Keratinocyte (primary cell): ENCODE results near the gene IGFALS. TPM values are rescaled to one million over a fixed set of nuclear protein-coding genes. Genes with fewer than 3 reads are reported as not detected.

Experiments
- DNase-seq: peaks from one replicate; pipeline ENCODE4 v3.0.0-alpha.2; 2011; ENCODE audit warnings: low read depth, missing footprints, low spot score
- FAIRE-seq: peaks from 2 replicates; lab custom pipeline; 2011; peaks lifted over from hg19 to GRCh38; lab: Jason Lieb, UNC
- H2AFZ ChIP-seq: 2 replicates; pipeline ENCODE4 v1.6.0; 2012; ENCODE audit warnings: low read length, control low read depth, inconsistent platforms; ENCODE audit not compliant: control insufficient read depth
- H3K27ac ChIP-seq: 2 replicates; pipeline ENCODE4 v1.5.1; 2011; ENCODE audit warnings: low read length; ENCODE audit not compliant: control insufficient read depth, insufficient read depth
- H3K27me3 ChIP-seq: 3 replicates; pipeline ENCODE4 v1.6.0; 2011; ENCODE audit warnings: low read length; ENCODE audit not compliant: control insufficient read depth, insufficient read depth; ENCODE audit errors: extremely low read depth
- H3K36me3 ChIP-seq, 2 experiments: 2 replicates in 1 of 2; 3 replicates in 1 of 2; pipeline ENCODE4 v1.5.1; 2011; ENCODE audit warnings: low read length in 2 of 2, mild to moderate bottlenecking in 1 of 2; ENCODE audit not compliant: control insufficient read depth in 2 of 2, insufficient read depth in 2 of 2; ENCODE audit errors: extremely low read depth in 1 of 2
- H3K4me1 ChIP-seq: 3 replicates; pipeline ENCODE4 v1.5.1; 2011; ENCODE audit warnings: low read length; ENCODE audit not compliant: control insufficient read depth, insufficient read depth; ENCODE audit errors: extremely low read depth
- H3K4me2 ChIP-seq: 3 replicates; pipeline ENCODE4 v1.6.0; 2011; ENCODE audit warnings: low read depth, low read length; ENCODE audit not compliant: control insufficient read depth, insufficient read depth; ENCODE audit errors: extremely low read depth
- H3K4me3 ChIP-seq, 3 experiments: fragments of 200-600 bp in 1 of 3; sonication (generic) in 1 of 3; 2 replicates in 2 of 3; 3 replicates in 1 of 3; pipeline ENCODE4 v1.5.1; 2011 to 2016; ENCODE audit warnings: low read length in 3 of 3, mild to moderate bottlenecking in 3 of 3, control low read depth in 2 of 3, inconsistent platforms in 1 of 3, low read depth in 1 of 3, mixed read lengths in 1 of 3, mixed run types in 1 of 3, moderate library complexity in 1 of 3; ENCODE audit not compliant: control insufficient read depth in 2 of 3, insufficient read depth in 2 of 3; ENCODE audit errors: extremely low read depth in 1 of 3
- H3K79me2 ChIP-seq: 2 replicates; pipeline ENCODE4 v1.6.0; 2012; ENCODE audit warnings: low read length; ENCODE audit not compliant: control insufficient read depth, insufficient read depth
- H3K9ac ChIP-seq: 3 replicates; pipeline ENCODE4 v1.6.0; 2011; ENCODE audit warnings: low read length; ENCODE audit not compliant: control insufficient read depth, insufficient read depth; ENCODE audit errors: extremely low read depth
- H3K9me1 ChIP-seq: 3 replicates; pipeline ENCODE4 v1.6.0; 2011; ENCODE audit warnings: low read length; ENCODE audit not compliant: control insufficient read depth, insufficient read depth; ENCODE audit errors: extremely low read depth
- H3K9me3 ChIP-seq: 2 replicates; pipeline ENCODE4 v1.5.1; 2012; ENCODE audit warnings: low read depth, low read length; ENCODE audit not compliant: control insufficient read depth
- H4K20me1 ChIP-seq: 3 replicates; pipeline ENCODE4 v1.6.0; 2011; ENCODE audit warnings: low read length; ENCODE audit not compliant: control insufficient read depth, insufficient read depth; ENCODE audit errors: extremely low read depth
- CTCF ChIP-seq, 3 experiments: IDR thresholded peaks in 1 of 3; conservative IDR thresholded peaks in 1 of 3; optimal IDR thresholded peaks in 1 of 3; 2 replicates in 2 of 3; 3 replicates in 1 of 3; pipeline versions ENCODE3 to v1.5.1; 2011; ENCODE audit warnings: low read length in 3 of 3, mild to moderate bottlenecking in 3 of 3, moderate library complexity in 2 of 3, control low read depth in 1 of 3, inconsistent platforms in 1 of 3; ENCODE audit not compliant: insufficient read depth in 2 of 3; ENCODE audit errors: extremely low read depth in 1 of 3
- EZH2 ChIP-seq: IDR thresholded peaks from one replicate; pipeline ENCODE4 v1.6.1; 2012; ENCODE audit warnings: inconsistent platforms, mild to moderate bottlenecking, low read length, moderate library complexity
- dilution Hi-C: fragments of 300-500 bp; cut with MboI; formaldehyde crosslinking; loops from one replicate; pipeline ENCODE4 v1.7.0; 2020; ENCODE audit warnings: low sequenced_read_pairs; ENCODE audit not compliant: extremely low pct_ligation_motif_present
- polyA plus RNA-seq, 5 experiments: library from polyadenylated mRNA; depleted of rRNA in 3 of 5; stranded (reverse) in 3 of 5; stranded (forward) in 1 of 5; unstranded in 1 of 5; fragments of >200 nt; gene quantifications; 1 replicate in 1 of 5; 2 replicates in 3 of 5; 3 replicates in 1 of 5; pipeline versions ENCODE4 v1.2.1 to v1.2.3, GENCODE V29; 2011 to 2012; ENCODE audit warnings: missing spikeins in 2 of 5, low read depth in 1 of 5, low replicate concordance in 1 of 5

The IGFALS gene
- polyA plus RNA-seq, 1 donor (not counting 4 experiments of a cell fraction or from before 2014, with no cell fraction given) = not detected

GRCh38 chr16:1792836-1793577 lies 498 bp downstream of the IGFALS start:
- Histone ChIP-seq H3K4me3 (no peak overlapping the region), H3K9me1 (no peaks in the 10 kb centered on the region), H4K20me1 (peaks cover 3% of the 10 kb centered on the region), H3K79me2 (no peaks in the 10 kb centered on the region), H3K4me1 (peaks cover 13% of the 10 kb centered on the region), H2AFZ (no peak overlapping the region), H3K9me3 (peaks cover under 1% of the 10 kb centered on the region), H3K27ac (no peak overlapping the region), H3K27me3 (no peaks in the 10 kb centered on the region), H3K4me2 (no peak overlapping the region), H3K36me3 (peaks cover 0 to 4% of the 10 kb centered on the region in 2 experiments), H3K9ac (no peak overlapping the region)
- no peak for DNase-seq
- dilution Hi-C loops = no loop called here
- TF ChIP-seq EZH2 (no peak), CTCF (optimal IDR thresholded peaks at IDR 0.05 in 1 of 3, IDR thresholded peaks at IDR 0.05 in 1 of 3, conservative IDR thresholded peaks at IDR 0.05 in 1 of 3; ENCODE audit: extremely low read depth in 1 of 3, insufficient read depth in 2 of 3, low read length in 3 of 3) (no peak)
- no peak for FAIRE-seq

GRCh38 chr16:1791943-1792812 lies 1.3 kb downstream of the IGFALS start:
- H3K36me3 ChIP-seq = peaks cover 0 to 8% of the 10 kb centered on the region in 2 experiments

More at GRCh38 chr16:1791943-1792812, 1.3 kb downstream of the IGFALS start:
- Histone ChIP-seq H3K4me3 (no peak overlapping the region), H3K4me1 (peaks cover 15% of the 10 kb centered on the region), H3K9me1 (no peaks in the 10 kb centered on the region), H3K9ac (no peak overlapping the region), H3K4me2 (no peak overlapping the region), H3K9me3 (no peaks in the 10 kb centered on the region), H4K20me1 (peaks cover 3% of the 10 kb centered on the region), H3K79me2 (peaks cover 7% of the 10 kb centered on the region), H3K27ac (no peak overlapping the region), H2AFZ (no peak overlapping the region), H3K27me3 (no peaks in the 10 kb centered on the region)
- FAIRE-seq (no peak), DNase-seq (no peak)
- dilution Hi-C loops = no loop called here
- no peak for TF ChIP-seq CTCF (optimal IDR thresholded peaks at IDR 0.05 in 1 of 3, IDR thresholded peaks at IDR 0.05 in 1 of 3, conservative IDR thresholded peaks at IDR 0.05 in 1 of 3; ENCODE audit: extremely low read depth in 1 of 3, insufficient read depth in 2 of 3, low read length in 3 of 3)
- no peak for TF ChIP-seq EZH2
